ENCODE results near the gene BBS9. TPM values are rescaled to one million over a fixed set of nuclear protein-coding genes. Genes with fewer than 3 reads are reported as not detected.
"Not testable (repeated sequence)": the region's sequence is repeated elsewhere in the genome, so short reads cannot be mapped to it uniquely, and the experiment has no call there.

BBS9 gene
- total and polyA plus RNA-seq, 2 experiments from 2014 or later = 27.2 to 66.1 TPM

- Histone ChIP-seq H3K9me2 (ENCODE audit: insufficient read depth) (no peaks in the 10 kb centered on the region), H3K27me3 (ENCODE audit: insufficient read depth) (no peaks in the 10 kb centered on the region), H2AFZ (no peak overlapping the region), H3K27ac (ENCODE audit: low read depth) (no peak overlapping the region), H3K79me2 (replicated peaks; ENCODE audit: insufficient read depth) (no peaks in the 10 kb centered on the region), H3F3A (replicated peaks; ENCODE audit: low read depth) (no peaks in the 10 kb centered on the region), H3K4me3 (no peak overlapping the region), H3K36me3 (ENCODE audit: insufficient read depth) (no peaks in the 10 kb centered on the region), H4K20me1 (replicated peaks; ENCODE audit: insufficient read depth) (no peaks in the 10 kb centered on the region), H3K4me1 (ENCODE audit: insufficient read depth) (peaks cover 14% of the 10 kb centered on the region), H3K4me2 (no peak overlapping the region)
- H3K27ac Mint-ChIP-seq = no peak overlapping the region
- DNase-seq (ENCODE audit: low spot score) (no peak), ATAC-seq (no peak)
- H3K9me3 Mint-ChIP-seq = peaks cover 31% of the 10 kb centered on the region
- H3K27me3 Mint-ChIP-seq (ENCODE audit: insufficient read depth, low read depth, poor library complexity) = peaks cover 3% of the 10 kb centered on the region
- TF ChIP-seq EZH2phosphoT487 (IDR thresholded peaks at IDR 0.05; ENCODE audit: unreplicated experiment) = no peak
- no peak overlapping the region for H3K4me3 Mint-ChIP-seq
- peaks cover 18% of the 10 kb centered on the region for H3K36me3 Mint-ChIP-seq (ENCODE audit: low read depth)
- H3K4me1 Mint-ChIP-seq = no peaks in the 10 kb centered on the region
Measured at GRCh38 chr7:33215992-33216391, 86.6 kb downstream of the BBS9 start.

GRCh38 chr7:33217595-33217994 is 88.2 kb downstream of the BBS9 start:
- no peaks in the 10 kb centered on the region for H3K4me1 Mint-ChIP-seq
- Histone ChIP-seq H3K4me1 (ENCODE audit: insufficient read depth) (peaks cover 14% of the 10 kb centered on the region), H3K4me3 (no peak overlapping the region), H3K36me3 (ENCODE audit: insufficient read depth) (no peaks in the 10 kb centered on the region), H3F3A (replicated peaks; ENCODE audit: low read depth) (no peaks in the 10 kb centered on the region), H4K20me1 (replicated peaks; ENCODE audit: insufficient read depth) (no peaks in the 10 kb centered on the region), H3K9me2 (ENCODE audit: insufficient read depth) (no peaks in the 10 kb centered on the region), H3K27me3 (ENCODE audit: insufficient read depth) (no peaks in the 10 kb centered on the region), H3K4me2 (no peak overlapping the region), H3K79me2 (replicated peaks; ENCODE audit: insufficient read depth) (no peaks in the 10 kb centered on the region), H2AFZ (no peak overlapping the region), H3K27ac (ENCODE audit: low read depth) (no peak overlapping the region)
- no peak overlapping the region for H3K4me3 Mint-ChIP-seq
- TF ChIP-seq ZNF462 (CRISPR knock-in tag; IDR thresholded peaks at IDR 0.05) (no peak), CREB1 (CRISPR knock-in tag; IDR thresholded peaks at IDR 0.05; ENCODE audit: low read depth) (no peak)
- DNase-seq (ENCODE audit: low spot score) (no peak), ATAC-seq (no peak)
- peaks cover 17% of the 10 kb centered on the region for H3K9me3 Mint-ChIP-seq
- peaks cover 3% of the 10 kb centered on the region for H3K27me3 Mint-ChIP-seq (ENCODE audit: insufficient read depth, low read depth, poor library complexity)
- no peak overlapping the region for H3K27ac Mint-ChIP-seq
- H3K36me3 Mint-ChIP-seq (ENCODE audit: low read depth) = peaks cover 13% of the 10 kb centered on the region

- H3K79me2 ChIP-seq (replicated peaks; ENCODE audit: insufficient read depth); H3K4me2 ChIP-seq; H3K27me3 Mint-ChIP-seq (ENCODE audit: insufficient read depth, low read depth, poor library complexity); H4K20me1 ChIP-seq (replicated peaks; ENCODE audit: insufficient read depth); H3F3A ChIP-seq (replicated peaks; ENCODE audit: low read depth); H3K4me3 Mint-ChIP-seq; H2AFZ ChIP-seq; H3K27ac ChIP-seq (ENCODE audit: low read depth); DNase-seq (ENCODE audit: low spot score); H3K27me3 ChIP-seq (ENCODE audit: insufficient read depth); ATAC-seq; H3K4me1 Mint-ChIP-seq; H3K9me2 ChIP-seq (ENCODE audit: insufficient read depth); H3K36me3 ChIP-seq (ENCODE audit: insufficient read depth); H3K27ac Mint-ChIP-seq; H3K4me3 ChIP-seq: not testable (repeated sequence)
- peaks cover 14% of the 10 kb centered on the region for H3K4me1 ChIP-seq (ENCODE audit: insufficient read depth)
- peaks cover 17% of the 10 kb centered on the region for H3K9me3 Mint-ChIP-seq
- peaks cover 13% of the 10 kb centered on the region for H3K36me3 Mint-ChIP-seq (ENCODE audit: low read depth)
Measured at GRCh38 chr7:33218841-33219535, 89.6 kb downstream of the BBS9 start.

All from GM23338 (cell line).